Measurements from ENCODE around the gene PQBP1.

DNA sequence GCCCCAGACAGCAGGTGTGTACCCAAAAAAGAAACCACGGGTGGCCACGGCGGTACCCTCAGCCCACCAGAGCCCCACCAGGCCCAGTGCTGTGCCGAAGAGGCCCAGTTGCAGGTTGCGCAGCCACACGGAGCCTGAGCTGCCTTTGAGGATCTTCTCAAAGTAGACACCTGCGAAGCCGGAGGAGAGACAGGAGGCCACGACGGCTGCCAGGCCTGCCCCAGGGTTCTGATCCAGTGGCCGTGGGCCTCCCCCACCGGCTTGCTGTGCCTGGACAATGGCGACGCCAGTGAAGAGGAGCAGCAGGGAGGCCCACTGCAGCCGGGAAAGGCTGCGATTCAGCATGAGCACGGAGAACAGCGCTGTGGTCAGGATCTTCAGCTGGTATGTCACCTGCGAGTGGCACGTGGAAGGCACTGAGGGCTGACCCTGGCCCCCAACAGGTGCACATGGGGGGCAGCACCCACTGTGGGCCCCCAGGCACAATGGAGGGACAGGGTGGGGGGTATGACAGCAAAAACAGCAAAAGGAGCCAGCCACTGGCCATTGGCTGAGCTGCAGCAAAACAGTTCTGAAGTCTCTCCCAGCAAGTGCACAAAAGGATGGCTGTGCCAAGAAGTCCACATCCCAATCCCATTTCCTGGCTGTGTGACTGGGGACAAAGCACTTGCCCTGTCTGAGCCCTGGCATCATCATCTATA is 7.5 kb downstream of the PQBP1 start:
- TF ChIP-seq, protein P1, sequence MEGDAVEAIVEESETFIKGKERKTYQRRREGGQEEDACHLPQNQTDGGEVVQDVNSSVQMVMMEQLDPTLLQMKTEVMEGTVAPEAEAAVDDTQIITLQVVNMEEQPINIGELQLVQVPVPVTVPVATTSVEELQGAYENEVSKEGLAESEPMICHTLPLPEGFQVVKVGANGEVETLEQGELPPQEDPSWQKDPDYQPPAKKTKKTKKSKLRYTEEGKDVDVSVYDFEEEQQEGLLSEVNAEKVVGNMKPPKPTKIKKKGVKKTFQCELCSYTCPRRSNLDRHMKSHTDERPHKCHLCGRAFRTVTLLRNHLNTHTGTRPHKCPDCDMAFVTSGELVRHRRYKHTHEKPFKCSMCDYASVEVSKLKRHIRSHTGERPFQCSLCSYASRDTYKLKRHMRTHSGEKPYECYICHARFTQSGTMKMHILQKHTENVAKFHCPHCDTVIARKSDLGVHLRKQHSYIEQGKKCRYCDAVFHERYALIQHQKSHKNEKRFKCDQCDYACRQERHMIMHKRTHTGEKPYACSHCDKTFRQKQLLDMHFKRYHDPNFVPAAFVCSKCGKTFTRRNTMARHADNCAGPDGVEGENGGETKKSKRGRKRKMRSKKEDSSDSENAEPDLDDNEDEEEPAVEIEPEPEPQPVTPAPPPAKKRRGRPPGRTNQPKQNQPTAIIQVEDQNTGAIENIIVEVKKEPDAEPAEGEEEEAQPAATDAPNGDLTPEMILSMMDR (IDR thresholded peaks at IDR 0.05): no peak
- TF ChIP-seq POLR2A (IDR thresholded peaks at IDR 0.05): no peak

All from gastroesophageal sphincter (tissue), 3 donors.